Measurements from ENCODE around the gene FAM20C. TPM values are rescaled to one million over a fixed set of nuclear protein-coding genes. Genes with fewer than 3 reads are reported as not detected.
"Not testable (repeated sequence)": the region's sequence is repeated elsewhere in the genome, so short reads cannot be mapped to it uniquely, and the experiment has no call there.

The FAM20C gene
- total and polyA plus RNA-seq, 7 donors = 3.0 to 51.3 (median 21.0) TPM

DNA sequence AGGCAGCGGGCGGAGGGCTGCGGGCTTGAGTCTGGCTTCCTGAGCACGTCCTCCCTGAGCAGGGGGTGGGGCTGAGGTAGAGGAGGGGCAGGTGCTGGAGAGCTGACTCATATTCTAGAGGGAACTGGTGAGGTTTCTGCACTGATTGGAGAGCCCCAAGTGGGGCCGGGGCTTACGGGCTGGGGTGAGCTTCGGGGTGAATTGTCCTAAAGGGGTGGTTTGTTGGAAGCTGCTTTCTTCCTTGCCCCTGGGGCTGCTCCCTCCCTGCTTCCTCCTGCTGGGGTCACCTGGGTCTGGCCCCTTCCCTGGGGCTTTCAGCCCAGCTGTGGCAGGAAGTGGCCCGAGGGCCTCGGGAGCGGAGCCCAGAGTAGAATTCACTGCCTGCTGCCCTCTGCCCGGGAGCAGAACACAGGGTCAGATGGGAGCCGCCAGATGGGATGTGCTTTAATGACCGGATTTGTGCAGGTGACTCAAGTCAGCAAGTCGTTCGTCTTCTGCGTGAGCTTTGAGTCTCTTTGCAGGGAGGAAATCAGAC lies 48.6 kb downstream of the FAM20C start:
- H3K27me3 ChIP-seq = no peaks in the 10 kb centered on the region
- intact Hi-C loops (cut with DNase I) = no loop called here
- DNase-seq = no peak
- H3K36me3 ChIP-seq = peaks cover 0 to 21% (median 2%) of the 10 kb centered on the region in 4 donors
- TF ChIP-seq POLR2A (IDR thresholded peaks at IDR 0.05) (no peak), EP300 (IDR thresholded peaks at IDR 0.05) (no peak), POLR2AphosphoS5 (IDR thresholded peaks at IDR 0.05) (no peak)
- TF ChIP-seq, protein P1, sequence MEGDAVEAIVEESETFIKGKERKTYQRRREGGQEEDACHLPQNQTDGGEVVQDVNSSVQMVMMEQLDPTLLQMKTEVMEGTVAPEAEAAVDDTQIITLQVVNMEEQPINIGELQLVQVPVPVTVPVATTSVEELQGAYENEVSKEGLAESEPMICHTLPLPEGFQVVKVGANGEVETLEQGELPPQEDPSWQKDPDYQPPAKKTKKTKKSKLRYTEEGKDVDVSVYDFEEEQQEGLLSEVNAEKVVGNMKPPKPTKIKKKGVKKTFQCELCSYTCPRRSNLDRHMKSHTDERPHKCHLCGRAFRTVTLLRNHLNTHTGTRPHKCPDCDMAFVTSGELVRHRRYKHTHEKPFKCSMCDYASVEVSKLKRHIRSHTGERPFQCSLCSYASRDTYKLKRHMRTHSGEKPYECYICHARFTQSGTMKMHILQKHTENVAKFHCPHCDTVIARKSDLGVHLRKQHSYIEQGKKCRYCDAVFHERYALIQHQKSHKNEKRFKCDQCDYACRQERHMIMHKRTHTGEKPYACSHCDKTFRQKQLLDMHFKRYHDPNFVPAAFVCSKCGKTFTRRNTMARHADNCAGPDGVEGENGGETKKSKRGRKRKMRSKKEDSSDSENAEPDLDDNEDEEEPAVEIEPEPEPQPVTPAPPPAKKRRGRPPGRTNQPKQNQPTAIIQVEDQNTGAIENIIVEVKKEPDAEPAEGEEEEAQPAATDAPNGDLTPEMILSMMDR (IDR thresholded peaks at IDR 0.05) = no peak
- 47 to 78% methylated on average over 16 of the region's 16 CpGs for WGBS, 2 donors
- H3K4me1 ChIP-seq = peaks cover 0 to 25% (median 11%) of the 10 kb centered on the region in 4 donors
- H3K4me3 ChIP-seq = no peak overlapping the region
- no peaks in the 10 kb centered on the region for H3K9me3 ChIP-seq
- peak overlapping the region in 2 of 4 donors; percentile 9 to 27 for H3K27ac ChIP-seq

DNA sequence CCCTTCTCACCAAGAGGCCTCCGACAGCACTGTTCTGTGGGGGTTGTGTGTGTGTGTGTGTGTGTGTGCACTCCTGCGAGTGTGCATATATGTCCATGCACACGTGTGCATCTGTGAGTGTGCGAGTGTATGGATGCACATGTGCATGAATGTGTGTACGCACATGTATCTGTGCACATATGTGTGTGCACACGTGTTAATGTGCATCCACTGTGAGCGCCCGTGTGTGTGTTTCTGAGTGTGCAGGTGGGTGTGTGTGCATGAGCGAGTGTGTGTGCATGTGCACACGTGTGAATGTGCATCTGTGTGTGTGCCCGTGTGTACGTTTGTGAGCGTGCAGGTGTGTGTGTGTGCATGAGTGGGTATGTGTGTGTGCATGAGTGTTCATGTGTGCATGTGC lies 49.1 kb downstream of the FAM20C start:
- peaks cover 0 to 19% (median 6%) of the 10 kb centered on the region in 4 donors for H3K4me1 ChIP-seq
- intact Hi-C loops (cut with DNase I) = no loop called here
- H3K36me3 ChIP-seq = peaks cover 0 to 26% (median 6%) of the 10 kb centered on the region in 4 donors
- TF ChIP-seq EP300 (IDR thresholded peaks at IDR 0.05) = no peak
- no peak for TF ChIP-seq POLR2A (IDR thresholded peaks at IDR 0.05)
- no peak for TF ChIP-seq POLR2AphosphoS5 (IDR thresholded peaks at IDR 0.05)
- TF ChIP-seq, protein P1 (IDR thresholded peaks at IDR 0.05) = no peak
- H3K27ac ChIP-seq = no peak overlapping the region
- no peak overlapping the region for H3K4me3 ChIP-seq
- 93 to 96% methylated on average over 13 of the region's 13 CpGs for WGBS, 2 donors
- H3K27me3 ChIP-seq = no peaks in the 10 kb centered on the region
- H3K9me3 ChIP-seq = no peaks in the 10 kb centered on the region
- DNase-seq = no peak

GRCh38 chr7:242826-243579 lies 50.6 kb downstream of the FAM20C start:
- H3K36me3 ChIP-seq = peaks cover 0 to 41% (median 17%) of the 10 kb centered on the region in 4 donors
- H3K4me3 ChIP-seq; intact Hi-C loops (cut with DNase I); H3K27ac ChIP-seq; H3K27me3 ChIP-seq; DNase-seq; H3K9me3 ChIP-seq: not testable (repeated sequence)
- 90 to 94% methylated on average over 11 to 12 of the region's 21 CpGs for WGBS, 2 donors
- H3K4me1 ChIP-seq = peaks cover 0 to 15% (median 2%) of the 10 kb centered on the region in 4 donors

DNA sequence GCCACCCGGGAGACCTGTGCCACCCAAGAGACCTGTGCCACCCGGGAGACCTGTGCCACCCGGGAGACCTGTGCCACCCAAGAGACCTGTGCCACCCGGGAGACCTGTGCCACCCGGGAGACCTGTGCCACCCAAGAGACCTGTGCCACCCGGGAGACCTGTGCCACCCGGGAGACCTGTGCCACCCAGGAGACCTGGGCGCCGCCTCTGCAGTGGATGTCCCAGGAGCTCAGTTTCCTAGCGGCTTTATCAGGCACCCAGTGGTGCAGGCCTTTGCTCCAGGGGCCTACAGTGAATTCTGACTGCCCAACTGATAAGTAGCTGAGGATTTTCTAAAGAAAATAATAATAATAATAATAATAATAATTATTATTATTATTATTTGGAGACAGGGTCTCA lies 51.2 kb downstream of the FAM20C start:
- Histone ChIP-seq H3K4me1 (peaks cover 0 to 15% (median 2%) of the 10 kb centered on the region in 4 donors), H3K36me3 (peaks cover 0 to 47% (median 22%) of the 10 kb centered on the region in 4 donors)
- H3K27me3 ChIP-seq; H3K9me3 ChIP-seq; DNase-seq; intact Hi-C loops (cut with DNase I); H3K4me3 ChIP-seq; H3K27ac ChIP-seq: not testable (repeated sequence)
- 87 to 97% methylated on average over 6 of the region's 10 CpGs for WGBS, 2 donors

GRCh38 chr7:244974-245373 lies 52.6 kb downstream of the FAM20C start:
- H3K4me3 ChIP-seq = no peak overlapping the region
- H3K27ac ChIP-seq = no peak overlapping the region

More at GRCh38 chr7:244974-245373, 52.6 kb downstream of the FAM20C start:
- no peaks in the 10 kb centered on the region for H3K9me3 ChIP-seq
- H3K27me3 ChIP-seq = no peaks in the 10 kb centered on the region
- peaks cover 0 to 61% (median 29%) of the 10 kb centered on the region in 4 donors for H3K36me3 ChIP-seq
- no peak for TF ChIP-seq EP300 (IDR thresholded peaks at IDR 0.05)
- TF ChIP-seq, protein P1 (IDR thresholded peaks at IDR 0.05) = no peak
- TF ChIP-seq POLR2A (IDR thresholded peaks at IDR 0.05) = no peak
- no peak for TF ChIP-seq POLR2AphosphoS5 (IDR thresholded peaks at IDR 0.05)
- intact Hi-C loops (cut with DNase I) = no loop called here
- peak; percentile 72 for DNase-seq
- WGBS, 2 donors = 89 to 92% methylated on average over 22 of the region's 22 CpGs
- peaks cover 0 to 15% (median 2%) of the 10 kb centered on the region in 4 donors for H3K4me1 ChIP-seq
